GM21786 (cell line): ENCODE results near the gene TGM6.

Source experiments
- ATAC-seq: cut with Tn5 transposase; IDR thresholded peaks from one replicate; pipeline ENCODE4 v1.9.1; 2021; ENCODE audit not compliant: unreplicated experiment

TGM6 gene

DNA sequence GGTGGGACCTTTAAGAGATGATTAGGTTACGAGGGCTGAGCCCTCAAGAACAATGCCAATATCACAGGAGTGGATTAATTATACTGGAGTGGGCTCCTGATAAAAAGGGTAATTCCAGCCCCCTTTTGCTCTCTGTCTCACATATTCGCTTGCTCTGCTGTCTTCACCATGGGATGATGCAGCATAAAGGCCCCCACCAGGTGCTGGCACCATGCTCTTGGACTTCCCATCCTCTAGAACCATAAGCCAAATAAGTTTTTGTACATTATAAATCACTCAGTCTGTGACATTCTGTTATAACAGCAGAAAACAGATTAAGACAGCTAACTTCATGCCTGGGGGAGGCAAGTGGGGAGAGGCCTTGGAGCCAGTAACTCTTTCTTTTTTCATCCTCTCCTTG is 99.7 kb downstream of the TGM6 start:
- ATAC-seq: no peak
